SK-N-SH (cell line): ENCODE measurements around the gene NDUFA12.

Experiments
- CTCF ChIP-seq: fragments of 200-600 bp; sonication (generic); IDR thresholded peaks from 2 replicates; pipeline ENCODE4 v1.6.1; 2017; ENCODE audit warnings: antibody characterized with exemption, mild to moderate bottlenecking, moderate library complexity
- EP300 ChIP-seq, 2 experiments: IDR thresholded peaks; 2 replicates each; pipeline versions ENCODE4 v1.4.0 to v1.6.1; 2012; ENCODE audit warnings: borderline replicate concordance in 1 of 2, low read depth in 1 of 2, low read length in 1 of 2
- FOXJ3 ChIP-seq: sonication (generic); formaldehyde crosslinking; IDR thresholded peaks from 2 replicates; pipeline ENCODE4 v1.5.1; 2020; ENCODE audit warnings: mild to moderate bottlenecking, missing genetic modification reagents
- GABPA ChIP-seq: IDR thresholded peaks from 2 replicates; pipeline ENCODE4 v1.4.0; 2012; ENCODE audit warnings: low read depth, mild to moderate bottlenecking
- JUND ChIP-seq: IDR thresholded peaks from 2 replicates; pipeline ENCODE4 v1.4.0; 2012
- NFIC ChIP-seq: IDR thresholded peaks from 2 replicates; pipeline ENCODE4 v1.4.0; 2012; ENCODE audit warnings: borderline replicate concordance
- POLR2AphosphoS5 ChIP-seq: IDR thresholded peaks from 2 replicates; pipeline ENCODE4 v1.6.1; 2012; ENCODE audit warnings: low read depth, low read length
- RAD21 ChIP-seq: IDR thresholded peaks from 2 replicates; pipeline ENCODE4 v1.6.1; 2012; ENCODE audit warnings: mild to moderate bottlenecking, low read length
- RFX5 ChIP-seq: IDR thresholded peaks from 2 replicates; pipeline ENCODE4 v1.6.1; 2012; ENCODE audit warnings: mild to moderate bottlenecking, improper control_type of control experiment, low read length
- RXRA ChIP-seq: IDR thresholded peaks from 2 replicates; pipeline ENCODE4 v1.4.0; 2012; ENCODE audit warnings: low read depth, mild to moderate bottlenecking, borderline replicate concordance
- TAF1 ChIP-seq: IDR thresholded peaks from 2 replicates; pipeline ENCODE4 v1.6.1; 2012; ENCODE audit warnings: low read depth, mild to moderate bottlenecking, low read length, moderate library complexity, borderline replicate concordance
- USF1 ChIP-seq: IDR thresholded peaks from 2 replicates; pipeline ENCODE4 v1.4.0; 2012; ENCODE audit warnings: low read depth, borderline replicate concordance
- USF2 ChIP-seq: fragments of 150-350 bp; IDR thresholded peaks from 2 replicates; pipeline ENCODE4 v1.6.1; 2017; ENCODE audit warnings: antibody characterized with exemption, low read length, low read depth, borderline replicate concordance
- YY1 ChIP-seq: IDR thresholded peaks from 2 replicates; pipeline ENCODE4 v1.4.0; 2012; ENCODE audit warnings: low read depth, mild to moderate bottlenecking

GRCh38 chr12:95016120-95016519 is 12.6 kb upstream of the NDUFA12 start:
- TF ChIP-seq POLR2AphosphoS5 (no peak), NFIC (no peak), JUND (no peak), RXRA (no peak), RFX5 (no peak), FOXJ3 (no peak), CTCF (no peak), YY1 (no peak), RAD21 (no peak), USF1 (no peak), TAF1 (no peak), EP300 (IDR thresholded peaks at IDR 0.05; ENCODE audit: borderline replicate concordance in 1 of 2, low read depth in 1 of 2, low read length in 1 of 2) (no peak), USF2 (no peak), GABPA (no peak)
